Measurements from ENCODE around the gene NCOA5. TPM values are rescaled to one million over a fixed set of nuclear protein-coding genes. Genes with fewer than 3 reads are reported as not detected.

NCOA5 gene
- total and polyA plus RNA-seq, 2 experiments from 2014 or later = 8.4 to 22.8 TPM

- Mint-ChIP-seq H3K4me1 (peaks cover 5% of the 10 kb centered on the region; the same call in 2 of the 3 replicates), H3K4me3 (no peak overlapping the region), H3K36me3 (ENCODE audit: low read depth) (peaks cover 20% of the 10 kb centered on the region), H3K27ac (no peak overlapping the region), H3K27me3 (ENCODE audit: insufficient read depth, low read depth, poor library complexity) (peaks cover 13% of the 10 kb centered on the region), H3K9me3 (no peaks in the 10 kb centered on the region)
- Histone ChIP-seq H3F3A (replicated peaks; ENCODE audit: low read depth) (0 out of 2 replicates have a peak, but pooled peaks cover 3% of the 10 kb centered on the region), H3K27ac (ENCODE audit: low read depth) (no peak overlapping the region), H3K79me2 (replicated peaks; ENCODE audit: insufficient read depth) (no peaks in the 10 kb centered on the region), H3K27me3 (ENCODE audit: insufficient read depth) (peaks cover 27% of the 10 kb centered on the region), H4K20me1 (replicated peaks; ENCODE audit: insufficient read depth) (peaks cover 19% of the 10 kb centered on the region; the same call in 1 of the 2 replicates), H2AFZ (no peak overlapping the region), H3K4me2 (no peak overlapping the region), H3K9me2 (ENCODE audit: insufficient read depth) (no peaks in the 10 kb centered on the region), H3K4me1 (ENCODE audit: insufficient read depth) (peaks cover 7% of the 10 kb centered on the region), H3K4me3 (no peak overlapping the region), H3K36me3 (ENCODE audit: insufficient read depth) (no peaks in the 10 kb centered on the region)
- DNase-seq (ENCODE audit: low spot score) (no peak), ATAC-seq (no peak)
- no peak for TF ChIP-seq EZH2phosphoT487 (IDR thresholded peaks at IDR 0.05; ENCODE audit: unreplicated experiment)
- TF ChIP-seq ETS1 (IDR thresholded peaks at IDR 0.05) = no peak
- TF ChIP-seq STAT1 (IDR thresholded peaks at IDR 0.05; ENCODE audit: unreplicated experiment) = no peak
- TF ChIP-seq POLR2AphosphoS5 (IDR thresholded peaks at IDR 0.05; ENCODE audit: low read depth) = no peak
- TF ChIP-seq ZNF114 (CRISPR knock-in tag; IDR thresholded peaks at IDR 0.05) = no peak
- TF ChIP-seq JUNB (IDR thresholded peaks at IDR 0.05; ENCODE audit: unreplicated experiment) = no peak
- no peak for TF ChIP-seq CREB1 (CRISPR knock-in tag; IDR thresholded peaks at IDR 0.05; ENCODE audit: low read depth)
- TF ChIP-seq ZNF331 (CRISPR knock-in tag; IDR thresholded peaks at IDR 0.05; ENCODE audit: low read depth) = no peak
- no peak for TF ChIP-seq REST (IDR thresholded peaks at IDR 0.05; ENCODE audit: unreplicated experiment)
- no peak for TF ChIP-seq NANOG (IDR thresholded peaks at IDR 0.05; ENCODE audit: borderline replicate concordance)
- TF ChIP-seq EZH2 (IDR thresholded peaks at IDR 0.05; ENCODE audit: low read depth, unreplicated experiment) = no peak
- TF ChIP-seq ZNF462 (CRISPR knock-in tag; IDR thresholded peaks at IDR 0.05) = no peak
- no peak for TF ChIP-seq CTCF (conservative IDR thresholded peaks at IDR 0.05; ENCODE audit: low read depth in 2 of 2)
Observed at GRCh38 chr20:46120136-46120535, 30.4 kb upstream of the NCOA5 start.
